Epithelial cell of proximal tubule (primary cell): ENCODE data around the gene HOXC5. TPM values are rescaled to one million over a fixed set of nuclear protein-coding genes. Genes with fewer than 3 reads are reported as not detected.

Experiments
- DNase-seq: peaks from one replicate; pipeline ENCODE4 v3.0.0-alpha.2; 2011; ENCODE audit warnings: low read depth
- H3K4me3 ChIP-seq: 2 replicates; pipeline ENCODE4 v1.5.1; 2011; ENCODE audit warnings: low read depth, mild to moderate bottlenecking, low read length
- total RNA-seq: library from RNA; depleted of rRNA; stranded (reverse); fragments of >200 nt; gene quantifications from 2 replicates; pipeline ENCODE4 v1.2.3, GENCODE V29; 2015
- TF ChIP-seq, protein P1 (sequence below): conservative IDR thresholded peaks from 2 replicates; pipeline ENCODE4 v1.5.1; 2012; ENCODE audit warnings: low read depth, mild to moderate bottlenecking, low read length

Gene HOXC5
- total RNA-seq, 1 donor from 2014 or later, result 1.2 TPM

DNA sequence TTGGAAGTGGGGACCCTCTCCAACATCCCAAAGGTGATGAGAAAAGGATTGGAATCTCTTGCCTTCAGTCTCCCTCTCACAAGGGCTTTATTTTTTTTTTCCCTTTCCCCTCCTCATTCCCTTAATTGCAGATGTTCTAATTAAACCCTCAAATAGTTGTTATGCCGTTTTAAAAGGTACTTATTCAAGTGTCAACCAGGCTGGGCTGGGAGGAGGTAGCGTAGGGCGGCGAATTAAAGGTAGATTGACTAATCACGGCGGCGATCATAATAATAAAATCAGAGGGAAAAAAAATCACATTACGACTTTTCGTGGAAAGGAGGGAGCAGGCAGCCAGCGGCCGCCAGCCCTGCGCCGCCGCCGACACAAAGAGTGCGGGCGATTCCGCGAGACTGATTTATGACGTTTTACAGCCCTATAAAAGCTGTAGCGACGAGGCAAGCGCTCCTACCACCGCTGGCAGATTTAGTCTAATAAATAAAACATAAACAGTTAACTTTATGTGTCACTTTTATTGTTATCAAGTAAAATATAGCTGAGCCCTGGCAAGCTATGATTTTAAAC lies 19.1 kb downstream of the HOXC5 start:
- TF ChIP-seq, protein P1, sequence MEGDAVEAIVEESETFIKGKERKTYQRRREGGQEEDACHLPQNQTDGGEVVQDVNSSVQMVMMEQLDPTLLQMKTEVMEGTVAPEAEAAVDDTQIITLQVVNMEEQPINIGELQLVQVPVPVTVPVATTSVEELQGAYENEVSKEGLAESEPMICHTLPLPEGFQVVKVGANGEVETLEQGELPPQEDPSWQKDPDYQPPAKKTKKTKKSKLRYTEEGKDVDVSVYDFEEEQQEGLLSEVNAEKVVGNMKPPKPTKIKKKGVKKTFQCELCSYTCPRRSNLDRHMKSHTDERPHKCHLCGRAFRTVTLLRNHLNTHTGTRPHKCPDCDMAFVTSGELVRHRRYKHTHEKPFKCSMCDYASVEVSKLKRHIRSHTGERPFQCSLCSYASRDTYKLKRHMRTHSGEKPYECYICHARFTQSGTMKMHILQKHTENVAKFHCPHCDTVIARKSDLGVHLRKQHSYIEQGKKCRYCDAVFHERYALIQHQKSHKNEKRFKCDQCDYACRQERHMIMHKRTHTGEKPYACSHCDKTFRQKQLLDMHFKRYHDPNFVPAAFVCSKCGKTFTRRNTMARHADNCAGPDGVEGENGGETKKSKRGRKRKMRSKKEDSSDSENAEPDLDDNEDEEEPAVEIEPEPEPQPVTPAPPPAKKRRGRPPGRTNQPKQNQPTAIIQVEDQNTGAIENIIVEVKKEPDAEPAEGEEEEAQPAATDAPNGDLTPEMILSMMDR, result no peak
- H3K4me3 ChIP-seq, result no peak overlapping the region
- no peak for DNase-seq

DNA sequence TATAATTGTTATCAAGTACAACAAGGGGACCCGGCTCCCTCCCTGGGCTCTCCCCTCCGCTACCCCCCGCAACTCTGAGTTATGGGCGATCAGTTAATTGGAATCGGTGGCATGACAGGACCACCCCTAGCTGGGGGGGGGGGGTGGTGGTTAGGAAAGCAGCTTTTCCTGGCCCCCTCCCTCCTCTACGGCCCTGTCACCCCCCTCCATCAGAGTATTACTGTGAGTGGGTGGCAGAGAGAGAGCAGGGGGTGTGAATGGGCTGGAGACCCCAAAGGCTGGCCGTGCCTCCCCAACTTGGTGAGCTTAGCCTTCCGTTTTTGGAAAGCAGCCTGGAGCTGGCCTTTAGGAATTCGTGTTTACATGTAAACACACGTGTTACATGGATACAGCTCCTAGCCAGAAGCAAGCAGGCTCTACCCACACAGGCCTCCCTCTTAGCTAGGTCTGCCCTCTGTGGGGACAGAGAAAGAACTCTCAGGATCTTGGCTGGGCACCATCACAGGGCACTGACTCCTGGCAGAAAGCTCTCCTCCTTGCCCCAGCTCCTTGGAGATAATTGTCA lies 19.7 kb downstream of the HOXC5 start:
- TF ChIP-seq, protein P1, result no peak
- H3K4me3 ChIP-seq, result no peak overlapping the region
- no peak for DNase-seq

DNA sequence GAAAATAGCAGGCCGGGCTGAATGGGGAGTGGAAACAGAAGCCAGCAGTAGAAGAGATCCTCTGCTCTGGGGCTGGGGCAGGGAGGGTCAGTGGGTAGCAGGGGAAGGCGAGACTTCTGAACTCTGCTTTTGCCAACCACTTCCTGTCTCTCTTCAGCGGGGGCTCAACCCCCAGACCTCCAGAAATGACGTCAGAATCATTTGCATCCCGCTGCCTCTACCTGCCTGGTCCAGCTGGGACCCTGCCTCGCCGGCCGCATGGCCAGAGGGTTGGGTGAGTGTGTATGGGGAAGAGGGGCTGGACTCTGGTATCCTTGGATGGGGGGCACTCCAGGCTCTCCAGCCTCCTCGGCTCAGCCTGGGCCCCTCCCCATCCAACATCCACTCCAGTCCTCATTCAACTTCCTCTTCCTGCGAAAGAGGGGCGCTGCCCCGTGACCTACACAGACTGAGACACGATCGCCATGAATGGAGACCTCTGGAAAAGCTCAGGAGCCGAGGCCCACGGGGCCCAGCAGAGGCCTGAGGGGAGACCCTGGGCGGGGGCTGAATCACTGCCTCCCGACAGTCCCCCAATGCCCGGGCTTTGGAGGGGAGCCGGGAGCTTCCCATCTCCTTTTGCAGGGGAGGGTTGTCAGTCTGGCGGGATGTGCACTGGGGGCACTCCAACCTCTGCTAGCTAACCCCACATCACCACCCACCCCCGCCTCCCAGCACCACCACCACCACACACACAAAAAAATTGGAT lies 20.3 kb downstream of the HOXC5 start:
- no peak for DNase-seq
- TF ChIP-seq, protein P1, result no peak
- no peak overlapping the region for H3K4me3 ChIP-seq

GRCh38 chr12:54053751-54054741 lies 21.2 kb downstream of the HOXC5 start, which contains the start of gene HOXC4:
HOXC4 (plus strand) TSS chr12:54053835; CDS start chr12:54053923, 88 bp downstream.
- TF ChIP-seq, protein P1, result no peak
- H3K4me3 ChIP-seq, result no peak within 1 kb of the TSS
- no peak for DNase-seq

- no peak overlapping the region for H3K4me3 ChIP-seq
- TF ChIP-seq, protein P1, result no peak
Observed at GRCh38 chr12:54054742-54055194, 21.9 kb downstream of the HOXC5 start.

DNA sequence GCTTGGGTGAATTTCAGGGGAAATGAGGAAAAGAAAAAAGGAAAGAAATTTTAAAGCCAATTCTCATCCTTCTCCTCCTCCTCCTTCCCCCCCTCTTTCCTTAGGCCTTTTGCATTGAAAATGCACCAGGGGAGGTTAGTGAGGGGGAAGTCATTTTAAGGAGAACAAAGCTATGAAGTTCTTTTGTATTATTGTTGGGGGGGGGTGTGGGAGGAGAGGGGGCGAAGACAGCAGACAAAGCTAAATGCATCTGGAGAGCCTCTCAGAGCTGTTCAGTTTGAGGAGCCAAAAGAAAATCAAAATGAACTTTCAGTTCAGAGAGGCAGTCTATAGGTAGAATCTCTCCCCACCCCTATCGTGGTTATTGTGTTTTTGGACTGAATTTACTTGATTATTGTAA lies 22.7 kb downstream of the HOXC5 start:
- no peak for DNase-seq
- TF ChIP-seq, protein P1, result no peak
- no peak overlapping the region for H3K4me3 ChIP-seq

More at GRCh38 chr12:54054742-54055194, 21.9 kb downstream of the HOXC5 start:
- no peak for DNase-seq
